Neural cell (in vitro differentiated cells): ENCODE data around the gene NES. TPM values are rescaled to one million over a fixed set of nuclear protein-coding genes. Genes with fewer than 3 reads are reported as not detected.

Experiments
- H2AFZ ChIP-seq: fragments of 200-600, 300-800 bp; sonication (generic), shearing (Covaris generic); 2 replicates; pipeline ENCODE4 v1.6.0; 2014; ENCODE audit warnings: low read depth, mild to moderate bottlenecking, antibody characterized with exemption, low read length, moderate library complexity
- H3F3A ChIP-seq: fragments of 200-600 bp; shearing (Covaris generic); 2 replicates; pipeline ENCODE4 v1.6.1; 2016; ENCODE audit warnings: mild to moderate bottlenecking, moderate library complexity, mixed read lengths, antibody characterized with exemption, low read length; ENCODE audit not compliant: insufficient read depth, poor library complexity, severe bottlenecking
- H3K27ac ChIP-seq: fragments of 200-600, 300-800 bp; sonication (generic), shearing (Covaris generic); 2 replicates; pipeline ENCODE4 v1.5.1; 2014; ENCODE audit warnings: mild to moderate bottlenecking, low read length, moderate library complexity
- H3K27me3 ChIP-seq: fragments of 300-800, 200-600 bp; sonication (generic), shearing (Covaris generic); 2 replicates; pipeline ENCODE4 v1.6.0; 2014; ENCODE audit warnings: mild to moderate bottlenecking, low read depth, low read length, moderate library complexity; ENCODE audit not compliant: insufficient read depth
- H3K36me3 ChIP-seq: fragments of 300-800, 200-600 bp; sonication (generic), shearing (Covaris generic); 2 replicates; pipeline ENCODE4 v1.5.1; 2014; ENCODE audit warnings: mild to moderate bottlenecking, antibody characterized with exemption, low read length, moderate library complexity; ENCODE audit not compliant: insufficient read depth
- H3K4me2 ChIP-seq: fragments of 300-800, 200-600 bp; sonication (generic), shearing (Covaris generic); 2 replicates; pipeline ENCODE4 v1.6.0; 2014; ENCODE audit warnings: mild to moderate bottlenecking, low read length
- H3K4me3 ChIP-seq: fragments of 300-800, 200-600 bp; sonication (generic), shearing (Covaris generic); 2 replicates; pipeline ENCODE4 v1.5.1; 2014; ENCODE audit warnings: mild to moderate bottlenecking, low read length, moderate library complexity
- H3K79me2 ChIP-seq: fragments of 200-600 bp; shearing (Covaris generic); replicated peaks from 2 replicates; pipeline ENCODE4 v1.6.0; 2014; ENCODE audit warnings: mild to moderate bottlenecking, low read length, moderate library complexity; ENCODE audit not compliant: insufficient read depth
- H3K9ac ChIP-seq: fragments of 300-800, 200-600 bp; sonication (generic), shearing (Covaris generic); 2 replicates; pipeline ENCODE4 v1.6.1; 2016; ENCODE audit warnings: mild to moderate bottlenecking, low read length, mixed read lengths
- H3K9me2 ChIP-seq: fragments of 200-600 bp; shearing (Covaris generic); 2 replicates; pipeline ENCODE4 v1.6.1; 2016; ENCODE audit warnings: mild to moderate bottlenecking, low read length, mixed read lengths; ENCODE audit not compliant: insufficient read depth
- H3K9me3 ChIP-seq: fragments of 200-600, 300-800 bp; sonication (generic), shearing (Covaris generic); 2 replicates; pipeline ENCODE4 v1.6.1; 2016; ENCODE audit warnings: mild to moderate bottlenecking, mixed run types, low read length, moderate library complexity, mixed read lengths
- H4K20me1 ChIP-seq: fragments of 200-600 bp; shearing (Covaris generic); 2 replicates; pipeline ENCODE4 v1.6.1; 2016; ENCODE audit warnings: mild to moderate bottlenecking, mixed run types; ENCODE audit not compliant: insufficient read depth
- EP300 ChIP-seq: fragments of 450-650 bp; conservative IDR thresholded peaks from 2 replicates; pipeline ENCODE4 v1.6.1; 2014; ENCODE audit warnings: antibody characterized with exemption, mild to moderate bottlenecking, moderate library complexity; ENCODE audit not compliant: poor library complexity, severe bottlenecking
- EZH2 ChIP-seq: fragments of 200-600, 300-800 bp; shearing (Covaris generic), sonication (generic); IDR thresholded peaks from 2 replicates; pipeline ENCODE4 v1.6.1; 2014; ENCODE audit warnings: antibody characterized with exemption, low read length, borderline replicate concordance, mild to moderate bottlenecking; ENCODE audit not compliant: insufficient read depth, poor library complexity, severe bottlenecking
- MXI1 ChIP-seq: fragments of 450-650 bp; conservative IDR thresholded peaks from 2 replicates; pipeline ENCODE4 v1.6.1; 2014; ENCODE audit warnings: antibody characterized with exemption, mild to moderate bottlenecking; ENCODE audit not compliant: poor library complexity, severe bottlenecking
- POLR2AphosphoS5 ChIP-seq: IDR thresholded peaks from 2 replicates; pipeline ENCODE4 v1.6.1; 2012
- RAD21 ChIP-seq: fragments of 450-650 bp; conservative IDR thresholded peaks from 2 replicates; pipeline ENCODE4 v1.6.1; 2014; ENCODE audit warnings: antibody characterized with exemption, mild to moderate bottlenecking, moderate library complexity
- SMC3 ChIP-seq: fragments of 450-650 bp; conservative IDR thresholded peaks from 2 replicates; pipeline ENCODE4 v1.6.1; 2014; ENCODE audit warnings: antibody characterized with exemption, mild to moderate bottlenecking, moderate library complexity; ENCODE audit not compliant: poor library complexity
- TAF1 ChIP-seq: IDR thresholded peaks from 2 replicates; pipeline ENCODE4 v1.6.1; 2012; ENCODE audit warnings: low read depth
- polyA plus RNA-seq: library from polyadenylated mRNA; depleted of rRNA; stranded (reverse); fragments of >200 nt; gene quantifications from 2 replicates; pipeline ENCODE4 v1.2.3, GENCODE V29; 2014
- TF ChIP-seq, protein P1 (sequence below): IDR thresholded peaks from 2 replicates; pipeline ENCODE4 v1.6.1; 2012; ENCODE audit warnings: borderline replicate concordance
- TF ChIP-seq, protein P2 (sequence below): fragments of 450-650 bp; IDR thresholded peaks from 2 replicates; pipeline ENCODE4 v1.5.1; 2014; ENCODE audit warnings: antibody characterized with exemption, mild to moderate bottlenecking, moderate library complexity; ENCODE audit not compliant: poor library complexity, severe bottlenecking

Gene NES
- polyA plus RNA-seq, 1 donor from 2014 or later, result 9.9 TPM

DNA sequence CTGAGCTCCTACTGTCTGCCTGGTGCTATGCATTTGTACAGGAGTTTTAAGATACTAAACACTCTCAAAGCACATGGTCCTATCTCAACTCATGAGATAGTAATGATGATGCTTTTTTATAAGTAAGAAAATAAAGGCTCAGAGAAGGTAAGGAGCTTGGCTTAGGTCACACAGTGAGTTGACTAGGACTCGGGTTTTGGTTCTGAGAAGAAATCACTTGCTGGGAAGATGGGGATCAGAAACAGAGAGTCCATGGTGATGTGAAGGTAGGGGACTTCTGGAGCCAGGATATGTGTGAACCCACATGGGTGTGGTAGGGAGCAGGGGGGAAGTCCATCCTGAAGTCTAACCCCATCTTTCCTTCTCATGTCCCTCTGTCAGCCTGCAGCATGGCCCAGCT lies 31.5 kb downstream of the NES start:
- H3K27me3 ChIP-seq, result peaks cover 55% of the 10 kb centered on the region
- no peak overlapping the region for H3K4me3 ChIP-seq
- no peak overlapping the region for H3K4me2 ChIP-seq
- no peaks in the 10 kb centered on the region for H3F3A ChIP-seq
- no peaks in the 10 kb centered on the region for H3K9me3 ChIP-seq
- H3K36me3 ChIP-seq, result no peaks in the 10 kb centered on the region
- no peak overlapping the region for H3K27ac ChIP-seq
- no peaks in the 10 kb centered on the region for H3K9me2 ChIP-seq
- H3K79me2 ChIP-seq, result no peaks in the 10 kb centered on the region
- H3K9ac ChIP-seq, result no peak overlapping the region
- no peaks in the 10 kb centered on the region for H4K20me1 ChIP-seq
- no peak overlapping the region for H2AFZ ChIP-seq
- no peak for TF ChIP-seq EP300
- no peak for TF ChIP-seq RAD21
- TF ChIP-seq TAF1, result no peak
- TF ChIP-seq, protein P1, sequence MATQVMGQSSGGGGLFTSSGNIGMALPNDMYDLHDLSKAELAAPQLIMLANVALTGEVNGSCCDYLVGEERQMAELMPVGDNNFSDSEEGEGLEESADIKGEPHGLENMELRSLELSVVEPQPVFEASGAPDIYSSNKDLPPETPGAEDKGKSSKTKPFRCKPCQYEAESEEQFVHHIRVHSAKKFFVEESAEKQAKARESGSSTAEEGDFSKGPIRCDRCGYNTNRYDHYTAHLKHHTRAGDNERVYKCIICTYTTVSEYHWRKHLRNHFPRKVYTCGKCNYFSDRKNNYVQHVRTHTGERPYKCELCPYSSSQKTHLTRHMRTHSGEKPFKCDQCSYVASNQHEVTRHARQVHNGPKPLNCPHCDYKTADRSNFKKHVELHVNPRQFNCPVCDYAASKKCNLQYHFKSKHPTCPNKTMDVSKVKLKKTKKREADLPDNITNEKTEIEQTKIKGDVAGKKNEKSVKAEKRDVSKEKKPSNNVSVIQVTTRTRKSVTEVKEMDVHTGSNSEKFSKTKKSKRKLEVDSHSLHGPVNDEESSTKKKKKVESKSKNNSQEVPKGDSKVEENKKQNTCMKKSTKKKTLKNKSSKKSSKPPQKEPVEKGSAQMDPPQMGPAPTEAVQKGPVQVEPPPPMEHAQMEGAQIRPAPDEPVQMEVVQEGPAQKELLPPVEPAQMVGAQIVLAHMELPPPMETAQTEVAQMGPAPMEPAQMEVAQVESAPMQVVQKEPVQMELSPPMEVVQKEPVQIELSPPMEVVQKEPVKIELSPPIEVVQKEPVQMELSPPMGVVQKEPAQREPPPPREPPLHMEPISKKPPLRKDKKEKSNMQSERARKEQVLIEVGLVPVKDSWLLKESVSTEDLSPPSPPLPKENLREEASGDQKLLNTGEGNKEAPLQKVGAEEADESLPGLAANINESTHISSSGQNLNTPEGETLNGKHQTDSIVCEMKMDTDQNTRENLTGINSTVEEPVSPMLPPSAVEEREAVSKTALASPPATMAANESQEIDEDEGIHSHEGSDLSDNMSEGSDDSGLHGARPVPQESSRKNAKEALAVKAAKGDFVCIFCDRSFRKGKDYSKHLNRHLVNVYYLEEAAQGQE, result no peak
- TF ChIP-seq EZH2, result no peak
- no peak for TF ChIP-seq POLR2AphosphoS5
- TF ChIP-seq, protein P2, sequence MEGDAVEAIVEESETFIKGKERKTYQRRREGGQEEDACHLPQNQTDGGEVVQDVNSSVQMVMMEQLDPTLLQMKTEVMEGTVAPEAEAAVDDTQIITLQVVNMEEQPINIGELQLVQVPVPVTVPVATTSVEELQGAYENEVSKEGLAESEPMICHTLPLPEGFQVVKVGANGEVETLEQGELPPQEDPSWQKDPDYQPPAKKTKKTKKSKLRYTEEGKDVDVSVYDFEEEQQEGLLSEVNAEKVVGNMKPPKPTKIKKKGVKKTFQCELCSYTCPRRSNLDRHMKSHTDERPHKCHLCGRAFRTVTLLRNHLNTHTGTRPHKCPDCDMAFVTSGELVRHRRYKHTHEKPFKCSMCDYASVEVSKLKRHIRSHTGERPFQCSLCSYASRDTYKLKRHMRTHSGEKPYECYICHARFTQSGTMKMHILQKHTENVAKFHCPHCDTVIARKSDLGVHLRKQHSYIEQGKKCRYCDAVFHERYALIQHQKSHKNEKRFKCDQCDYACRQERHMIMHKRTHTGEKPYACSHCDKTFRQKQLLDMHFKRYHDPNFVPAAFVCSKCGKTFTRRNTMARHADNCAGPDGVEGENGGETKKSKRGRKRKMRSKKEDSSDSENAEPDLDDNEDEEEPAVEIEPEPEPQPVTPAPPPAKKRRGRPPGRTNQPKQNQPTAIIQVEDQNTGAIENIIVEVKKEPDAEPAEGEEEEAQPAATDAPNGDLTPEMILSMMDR, result no peak
- TF ChIP-seq MXI1, result no peak
- no peak for TF ChIP-seq SMC3

DNA sequence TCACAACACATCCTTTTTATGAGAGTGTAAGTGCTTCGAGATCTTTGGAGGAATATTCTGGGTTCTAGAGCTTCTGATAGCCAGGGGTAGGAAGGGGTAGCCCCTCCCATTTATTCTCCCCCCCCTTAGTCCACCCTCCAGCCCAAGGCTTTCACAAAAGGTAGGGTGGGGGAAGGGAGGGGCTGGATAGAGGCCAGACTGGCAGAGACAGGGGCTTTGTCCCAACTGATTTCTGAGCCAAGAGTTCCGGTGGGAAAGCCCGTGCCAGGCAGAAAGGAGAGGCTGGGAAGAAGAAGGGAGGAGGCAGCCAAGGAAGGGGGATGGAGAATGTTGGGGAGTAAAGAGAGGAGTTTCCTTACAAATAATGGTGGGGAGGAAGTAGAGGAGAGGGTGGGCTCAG lies 32.2 kb downstream of the NES start:
- Histone ChIP-seq H3K36me3 (no peaks in the 10 kb centered on the region), H3K4me2 (no peak overlapping the region), H3K79me2 (no peaks in the 10 kb centered on the region), H2AFZ (no peak overlapping the region), H3K9me3 (no peaks in the 10 kb centered on the region), H3K9me2 (no peaks in the 10 kb centered on the region), H3F3A (no peaks in the 10 kb centered on the region), H3K27me3 (peaks cover 53% of the 10 kb centered on the region), H3K27ac (no peak overlapping the region), H4K20me1 (no peaks in the 10 kb centered on the region), H3K9ac (no peak overlapping the region), H3K4me3 (no peak overlapping the region)
- TF ChIP-seq EZH2 (no peak), SMC3 (no peak), POLR2AphosphoS5 (no peak), EP300 (no peak)
- TF ChIP-seq, protein P1, result no peak
